ENCODE results near the gene NTNG1. TPM values are rescaled to one million over a fixed set of nuclear protein-coding genes. Genes with fewer than 3 reads are reported as not detected.

The NTNG1 gene
- total RNA-seq, 2 experiments from 2014 or later, result 0.30 TPM; not detected in 1

DNA sequence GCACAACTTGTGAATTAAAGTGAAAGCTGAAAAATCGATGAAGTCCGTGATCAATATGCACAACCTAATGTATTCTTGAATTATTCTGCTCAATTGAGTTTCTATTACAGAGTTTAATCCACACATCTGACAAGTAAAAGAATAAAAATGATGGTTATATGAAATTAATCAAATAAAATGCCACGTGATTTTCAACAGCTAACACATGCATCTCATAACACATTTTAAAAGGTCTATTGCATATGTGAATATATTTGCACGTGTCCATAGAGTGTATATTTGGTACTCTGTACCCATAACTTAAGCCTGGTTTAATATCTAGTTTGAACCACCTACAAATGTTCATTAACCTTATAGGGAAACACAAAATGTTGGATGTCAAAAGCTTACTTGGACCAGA lies 266.2 kb downstream of the NTNG1 start:
- no peaks in the 10 kb centered on the region for H3K36me3 Mint-ChIP-seq
- no peak overlapping the region for H3K27ac Mint-ChIP-seq
- DNase-seq, result no peak
- peaks cover 8% of the 10 kb centered on the region for H3K27me3 Mint-ChIP-seq
- H3K4me1 Mint-ChIP-seq, result no peaks in the 10 kb centered on the region
- H3K4me3 Mint-ChIP-seq, result no peak overlapping the region
- POLR2A ChIA-PET, result no interaction called here
- ATAC-seq (ENCODE audit: low read depth), result no peak
- no peaks in the 10 kb centered on the region for H3K9me3 Mint-ChIP-seq

GRCh38 chr1:107413546-107413945 lies 272.7 kb downstream of the NTNG1 start:
- H3K27me3 Mint-ChIP-seq, result peaks cover 4% of the 10 kb centered on the region
- H3K27ac Mint-ChIP-seq, result no peak overlapping the region
- POLR2A ChIA-PET, result no interaction called here
- H3K9me3 Mint-ChIP-seq, result no peaks in the 10 kb centered on the region
- no peak for DNase-seq
- no peaks in the 10 kb centered on the region for H3K4me1 Mint-ChIP-seq
- ATAC-seq (ENCODE audit: low read depth), result no peak
- no peaks in the 10 kb centered on the region for H3K36me3 Mint-ChIP-seq
- H3K4me3 Mint-ChIP-seq, result no peak overlapping the region

- Mint-ChIP-seq H3K4me1 (no peaks in the 10 kb centered on the region), H3K36me3 (no peaks in the 10 kb centered on the region), H3K27ac (no peak overlapping the region), H3K27me3 (peaks cover 4% of the 10 kb centered on the region), H3K9me3 (no peaks in the 10 kb centered on the region), H3K4me3 (no peak overlapping the region)
- DNase-seq (no peak), ATAC-seq (ENCODE audit: low read depth) (no peak)
- POLR2A ChIA-PET, result no interaction called here
These were observed 273.1 kb downstream of the NTNG1 start for GRCh38 chr1:107413951-107414350.

DNA sequence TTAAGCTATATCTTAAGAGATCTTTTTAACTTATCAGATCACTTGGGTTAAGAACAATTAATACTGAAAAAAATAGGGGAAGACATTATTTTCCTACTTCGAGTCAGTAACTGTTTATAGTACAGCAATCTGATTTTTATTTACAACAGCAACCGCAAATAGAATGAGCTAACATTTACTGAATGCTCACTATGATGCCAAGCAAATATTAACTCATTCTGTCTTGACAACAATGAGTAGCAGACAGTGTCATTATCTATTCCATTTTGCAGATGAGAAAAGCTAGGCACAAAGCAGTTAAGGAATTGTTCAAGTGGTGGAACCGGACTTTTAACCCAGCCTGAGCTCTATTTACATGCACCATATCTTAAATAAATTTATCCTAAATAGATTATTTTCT lies 273.7 kb downstream of the NTNG1 start:
- peaks cover 7% of the 10 kb centered on the region for H3K27me3 Mint-ChIP-seq
- H3K4me1 Mint-ChIP-seq, result no peaks in the 10 kb centered on the region
- H3K36me3 Mint-ChIP-seq, result no peaks in the 10 kb centered on the region
- DNase-seq, result no peak
- no peak for ATAC-seq (ENCODE audit: low read depth)
- H3K4me3 Mint-ChIP-seq, result no peak overlapping the region
- no peak overlapping the region for H3K27ac Mint-ChIP-seq
- no peaks in the 10 kb centered on the region for H3K9me3 Mint-ChIP-seq
- POLR2A ChIA-PET, result no interaction called here

GRCh38 chr1:107415241-107415640 lies 274.4 kb downstream of the NTNG1 start:
- POLR2A ChIA-PET, result no interaction called here
- DNase-seq (no peak), ATAC-seq (ENCODE audit: low read depth) (no peak)
- no peak overlapping the region for H3K4me3 Mint-ChIP-seq
- no peaks in the 10 kb centered on the region for H3K4me1 Mint-ChIP-seq
- H3K27ac Mint-ChIP-seq, result no peak overlapping the region
- peaks cover 10% of the 10 kb centered on the region for H3K27me3 Mint-ChIP-seq
- no peaks in the 10 kb centered on the region for H3K36me3 Mint-ChIP-seq
- H3K9me3 Mint-ChIP-seq, result no peaks in the 10 kb centered on the region

- Mint-ChIP-seq H3K9me3 (no peaks in the 10 kb centered on the region), H3K27ac (no peak overlapping the region), H3K36me3 (no peaks in the 10 kb centered on the region), H3K27me3 (peaks cover 8% of the 10 kb centered on the region), H3K4me1 (no peaks in the 10 kb centered on the region), H3K4me3 (no peak overlapping the region)
- POLR2A ChIA-PET, result no interaction called here
- no peak for DNase-seq
- ATAC-seq (ENCODE audit: low read depth), result no peak
These were observed 278.2 kb downstream of the NTNG1 start for GRCh38 chr1:107419003-107419402.

GRCh38 chr1:107422901-107423300 lies 282.1 kb downstream of the NTNG1 start:
- ATAC-seq (ENCODE audit: low read depth), result no peak
- H3K4me3 Mint-ChIP-seq, result no peak overlapping the region
- no peak overlapping the region for H3K27ac Mint-ChIP-seq
- no peaks in the 10 kb centered on the region for H3K36me3 Mint-ChIP-seq
- no peak for DNase-seq
- no peaks in the 10 kb centered on the region for H3K4me1 Mint-ChIP-seq
- POLR2A ChIA-PET, result no interaction called here
- peaks cover 19% of the 10 kb centered on the region for H3K27me3 Mint-ChIP-seq
- no peaks in the 10 kb centered on the region for H3K9me3 Mint-ChIP-seq

- no peak for DNase-seq
- no peaks in the 10 kb centered on the region for H3K9me3 Mint-ChIP-seq
- ATAC-seq (ENCODE audit: low read depth), result no peak
- peaks cover 20% of the 10 kb centered on the region for H3K27me3 Mint-ChIP-seq
- peaks cover 4% of the 10 kb centered on the region for H3K4me1 Mint-ChIP-seq
- POLR2A ChIA-PET, result no interaction called here
- no peak overlapping the region for H3K27ac Mint-ChIP-seq
- H3K36me3 Mint-ChIP-seq, result no peaks in the 10 kb centered on the region
- no peak overlapping the region for H3K4me3 Mint-ChIP-seq
These were observed 289.8 kb downstream of the NTNG1 start for GRCh38 chr1:107430540-107431228.

- Mint-ChIP-seq H3K9me3 (no peaks in the 10 kb centered on the region), H3K27ac (no peak overlapping the region), H3K4me1 (peaks cover 4% of the 10 kb centered on the region), H3K27me3 (peaks cover 15% of the 10 kb centered on the region), H3K4me3 (no peak overlapping the region), H3K36me3 (no peaks in the 10 kb centered on the region)
- POLR2A ChIA-PET, result no interaction called here
- no peak for ATAC-seq (ENCODE audit: low read depth)
- DNase-seq, result no peak
These were observed 291.3 kb downstream of the NTNG1 start for GRCh38 chr1:107432108-107432507.

DNA sequence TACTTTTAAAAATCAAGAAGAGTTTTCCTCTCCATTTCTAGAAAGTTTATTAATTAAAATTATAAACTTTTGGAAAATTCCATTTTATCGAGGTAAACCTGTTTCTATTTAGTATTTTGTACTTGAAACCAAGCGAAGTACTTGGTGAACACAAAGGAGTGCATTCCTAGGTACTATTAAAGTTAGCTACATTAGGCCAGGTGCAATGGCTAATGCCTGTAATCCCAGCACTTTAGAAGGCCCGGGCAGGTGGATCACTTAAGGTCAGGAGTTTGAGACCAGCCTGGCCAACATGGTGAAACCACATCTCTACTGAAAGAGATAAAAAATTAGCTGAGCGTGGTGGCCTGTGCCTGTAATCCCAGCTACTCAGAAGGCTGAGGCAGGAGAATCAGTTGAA lies 292.2 kb downstream of the NTNG1 start:
- ATAC-seq (ENCODE audit: low read depth) (no peak), DNase-seq (no peak)
- POLR2A ChIA-PET, result no interaction called here
- H3K27me3 Mint-ChIP-seq, result peaks cover 12% of the 10 kb centered on the region
- H3K9me3 Mint-ChIP-seq, result no peaks in the 10 kb centered on the region
- no peak overlapping the region for H3K27ac Mint-ChIP-seq
- H3K4me3 Mint-ChIP-seq, result no peak overlapping the region
- H3K4me1 Mint-ChIP-seq, result peaks cover 4% of the 10 kb centered on the region
- no peaks in the 10 kb centered on the region for H3K36me3 Mint-ChIP-seq

- peaks cover 4% of the 10 kb centered on the region for H3K4me1 Mint-ChIP-seq
- POLR2A ChIA-PET, result interaction anchor here (0.6 kb wide), 1 partner anchor 152 kb away, joined by 3 read pairs; no protein-coding TSS in a partner anchor
- no peak overlapping the region for H3K4me3 Mint-ChIP-seq
- no peaks in the 10 kb centered on the region for H3K36me3 Mint-ChIP-seq
- H3K27ac Mint-ChIP-seq, result no peak overlapping the region
- no peak for DNase-seq
- no peak for ATAC-seq (ENCODE audit: low read depth)
- no peaks in the 10 kb centered on the region for H3K9me3 Mint-ChIP-seq
- H3K27me3 Mint-ChIP-seq, result peaks cover 10% of the 10 kb centered on the region
These were observed 293.0 kb downstream of the NTNG1 start for GRCh38 chr1:107433635-107434360.

DNA sequence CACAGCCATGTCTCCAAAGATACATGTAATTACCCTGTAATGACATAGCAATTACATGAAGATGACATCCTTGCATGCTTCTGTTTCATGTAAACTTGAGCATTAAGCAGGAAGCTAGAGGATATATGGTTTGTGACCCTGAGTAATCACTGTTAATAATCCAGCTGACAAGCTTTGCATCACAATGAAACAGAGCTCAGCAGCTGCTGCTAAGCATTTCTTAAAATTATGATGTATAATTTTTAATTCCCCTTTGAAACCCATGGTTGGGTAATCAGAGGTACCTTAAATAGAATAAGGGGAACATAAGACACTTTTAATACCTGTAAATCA lies 293.5 kb downstream of the NTNG1 start:
- Mint-ChIP-seq H3K4me1 (peaks cover 4% of the 10 kb centered on the region), H3K27ac (no peak overlapping the region), H3K36me3 (no peaks in the 10 kb centered on the region), H3K9me3 (no peaks in the 10 kb centered on the region), H3K27me3 (peaks cover 5% of the 10 kb centered on the region), H3K4me3 (no peak overlapping the region)
- ATAC-seq (ENCODE audit: low read depth), result no peak
- POLR2A ChIA-PET, result no interaction called here
- no peak for DNase-seq

DNA sequence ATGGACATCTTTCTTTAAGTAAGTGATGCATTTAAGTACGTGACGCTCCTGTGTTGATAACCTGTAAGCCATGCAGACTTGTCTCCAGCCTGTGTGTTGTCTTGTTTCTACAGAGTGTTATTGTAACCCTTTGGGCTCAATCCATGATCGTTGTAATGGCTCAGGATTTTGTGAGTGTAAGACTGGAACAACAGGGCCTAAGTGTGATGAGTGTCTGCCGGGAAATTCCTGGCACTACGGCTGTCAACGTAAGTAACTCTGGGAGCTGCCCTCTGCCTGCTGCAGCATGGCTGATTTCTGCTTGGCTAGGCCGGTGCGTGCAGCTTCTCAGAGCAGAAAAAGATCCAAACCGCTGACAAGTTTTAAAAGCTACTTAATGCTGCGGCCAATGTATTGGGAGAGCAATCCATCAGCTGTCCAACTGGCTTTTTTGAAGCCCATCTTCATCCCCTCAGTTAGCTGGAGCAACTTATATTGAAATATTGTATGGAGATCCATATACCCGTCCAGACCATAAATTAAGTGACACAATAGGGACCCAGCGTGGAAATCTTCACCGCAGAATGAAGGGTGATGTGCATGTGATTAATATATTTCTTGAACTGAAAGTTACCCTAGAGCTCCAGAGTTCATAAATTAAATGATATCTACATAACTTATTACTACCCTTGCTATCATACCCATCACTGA lies 295.9 kb downstream of the NTNG1 start:
- Mint-ChIP-seq H3K9me3 (no peaks in the 10 kb centered on the region), H3K36me3 (peaks cover 2% of the 10 kb centered on the region), H3K4me1 (peaks cover 1% of the 10 kb centered on the region), H3K27me3 (peaks cover 16% of the 10 kb centered on the region), H3K27ac (no peak overlapping the region), H3K4me3 (no peak overlapping the region)
- POLR2A ChIA-PET, result no interaction called here
- no peak for ATAC-seq (ENCODE audit: low read depth)
- no peak for DNase-seq

DNA sequence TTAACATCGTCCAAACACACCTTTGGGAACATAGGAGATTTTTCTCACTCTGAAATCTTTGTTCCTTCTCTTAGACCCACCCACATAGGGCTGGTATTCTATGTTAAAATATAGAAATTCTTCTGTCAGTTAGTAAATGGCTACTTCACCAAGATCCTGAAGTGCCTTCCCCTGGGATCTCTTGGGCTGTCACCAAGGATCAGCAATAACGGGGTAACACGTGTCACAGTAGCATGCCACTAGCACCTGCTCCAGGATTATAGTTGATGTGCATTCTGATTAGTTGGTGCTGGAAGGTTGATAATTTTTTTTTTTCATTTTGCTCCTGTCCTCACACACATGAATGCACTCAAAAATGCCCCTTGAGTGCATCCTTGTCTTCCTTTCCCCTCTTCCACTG lies 298.7 kb downstream of the NTNG1 start:
- Mint-ChIP-seq H3K4me1 (peaks cover 22% of the 10 kb centered on the region), H3K27ac (no peak overlapping the region), H3K36me3 (peaks cover 2% of the 10 kb centered on the region), H3K4me3 (no peak overlapping the region), H3K9me3 (no peaks in the 10 kb centered on the region), H3K27me3 (peaks cover 16% of the 10 kb centered on the region)
- DNase-seq, result no peak
- no peak for ATAC-seq (ENCODE audit: low read depth)
- POLR2A ChIA-PET, result no interaction called here
